Mesodermal cell (in vitro differentiated cells): ENCODE results near the gene TMUB1.

ENCODE experiments used
- H3K27ac ChIP-seq: 2 replicates; pipeline ENCODE4 v1.7.0; 2013; ENCODE audit warnings: mild to moderate bottlenecking, low read depth, low read length, moderate library complexity; ENCODE audit not compliant: severe bottlenecking
- H3K36me3 ChIP-seq: 2 replicates; pipeline ENCODE4 v1.7.1; 2013; ENCODE audit warnings: mild to moderate bottlenecking, low read length, moderate library complexity; ENCODE audit not compliant: control insufficient read depth, insufficient read depth
- H3K4me1 ChIP-seq: one replicate; pipeline ENCODE4 v1.7.1; 2013; ENCODE audit warnings: mild to moderate bottlenecking, low read length; ENCODE audit not compliant: insufficient read depth, control insufficient read depth, poor library complexity, severe bottlenecking
- H3K4me3 ChIP-seq: 2 replicates; pipeline ENCODE4 v1.7.0; 2013; ENCODE audit warnings: low read length, control low read depth, mild to moderate bottlenecking; ENCODE audit not compliant: insufficient read depth, poor library complexity, severe bottlenecking; ENCODE audit errors: extremely low read depth
- H3K9me3 ChIP-seq: 2 replicates; pipeline ENCODE4 v1.7.1; 2013; ENCODE audit warnings: mild to moderate bottlenecking, low read length, moderate library complexity; ENCODE audit not compliant: control insufficient read depth
- WGBS, 2 experiments: methylation state at CpG; one replicate each; pipeline ENCODE4 v1.1.5; 2013; ENCODE audit warnings: missing lambda C conversion rate in 2 of 2; ENCODE audit not compliant: insufficient coverage in 2 of 2; 5-methylcytosine and 5-hydroxymethylcytosine counted together

TMUB1 gene

GRCh38 chr7:151088856-151089699 lies 5.8 kb upstream of the TMUB1 start:
- Histone ChIP-seq H3K4me1 (peaks cover 38% of the 10 kb centered on the region), H3K27ac (peak overlapping the region; percentile 80), H3K36me3 (peaks cover 35% of the 10 kb centered on the region), H3K4me3 (peak overlapping the region; percentile 87), H3K9me3 (no peaks in the 10 kb centered on the region)
- 19 to 21% methylated on average over 25 to 28 of the region's 30 CpGs for WGBS, 2 experiments

- WGBS, 2 experiments: 17 to 22% methylated on average over 8 to 9 of the region's 16 CpGs
- Histone ChIP-seq H3K9me3 (no peaks in the 10 kb centered on the region), H3K4me3 (peak overlapping the region; percentile 87), H3K4me1 (peaks cover 43% of the 10 kb centered on the region), H3K27ac (peak overlapping the region; percentile 80), H3K36me3 (peaks cover 29% of the 10 kb centered on the region)
Measured at GRCh38 chr7:151088019-151088855, 4.9 kb upstream of the TMUB1 start.

- peaks cover 21% of the 10 kb centered on the region for H3K36me3 ChIP-seq
- H3K9me3 ChIP-seq: no peaks in the 10 kb centered on the region
- H3K27ac ChIP-seq: peak overlapping the region; percentile 13
- 1% methylated on average over 29 to 59 of the region's 70 CpGs for WGBS, 2 experiments
- H3K4me1 ChIP-seq: peaks cover 46% of the 10 kb centered on the region
- peak overlapping the region; percentile 87 for H3K4me3 ChIP-seq
Measured at GRCh38 chr7:151087245-151088018, 4.1 kb upstream of the TMUB1 start.

GRCh38 chr7:151086802-151087244 lies 3.5 kb upstream of the TMUB1 start:
- WGBS, 2 experiments: 0% methylated on average over 23 to 47 of the region's 56 CpGs
- Histone ChIP-seq H3K27ac (peak overlapping the region; percentile 13), H3K36me3 (peaks cover 15% of the 10 kb centered on the region), H3K4me1 (peaks cover 51% of the 10 kb centered on the region), H3K9me3 (no peaks in the 10 kb centered on the region), H3K4me3 (peak overlapping the region; percentile 87)

GRCh38 chr7:151085691-151086620 lies 2.7 kb upstream of the TMUB1 start, which contains the start of gene AGAP3:
TSS of gene AGAP3 (plus strand) at chr7:151086475. CDS start at chr7:151086742, 267 bp downstream.
- peak within 1 kb of the TSS; percentile 87 for H3K4me3 ChIP-seq
- H3K27ac ChIP-seq: peak within 1 kb of the TSS; percentile 71
- 0% methylated on average over 46 to 62 of the region's 84 CpGs for WGBS, 2 experiments
- H3K36me3 ChIP-seq: peaks cover 16% of the 10 kb centered on the region
- no peaks in the 10 kb centered on the region for H3K9me3 ChIP-seq
- H3K4me1 ChIP-seq: peaks cover 50% of the 10 kb centered on the region

- Histone ChIP-seq H3K36me3 (peaks cover 13% of the 10 kb centered on the region), H3K4me3 (peak overlapping the region; percentile 46), H3K4me1 (peaks cover 47% of the 10 kb centered on the region), H3K27ac (no peak overlapping the region), H3K9me3 (no peaks in the 10 kb centered on the region)
- WGBS, 2 experiments: 40 to 50% methylated on average over 4 to 5 of the region's 5 CpGs
Measured at GRCh38 chr7:151085329-151085690, 2.0 kb upstream of the TMUB1 start.

- peaks cover 15% of the 10 kb centered on the region for H3K36me3 ChIP-seq
- H3K4me3 ChIP-seq: peak overlapping the region; percentile 78
- no peaks in the 10 kb centered on the region for H3K9me3 ChIP-seq
- WGBS, 2 experiments: 0% methylated on average over 1 of the region's 3 CpGs; no CpG with 5 or more reads in 1 of the 2 experiments
- H3K27ac ChIP-seq: no peak overlapping the region
- peaks cover 45% of the 10 kb centered on the region for H3K4me1 ChIP-seq
Measured at GRCh38 chr7:151083824-151084160, 499 bp upstream of the TMUB1 start.

GRCh38 chr7:151082141-151083070 lies 887 bp downstream of the TMUB1 start:
- peaks cover 20% of the 10 kb centered on the region for H3K36me3 ChIP-seq
- peaks cover 54% of the 10 kb centered on the region for H3K4me1 ChIP-seq
- H3K9me3 ChIP-seq: no peaks in the 10 kb centered on the region
- peak overlapping the region; percentile 78 for H3K4me3 ChIP-seq
- H3K27ac ChIP-seq: no peak overlapping the region
- WGBS, 2 experiments: 81 to 87% methylated on average over 27 to 37 of the region's 42 CpGs
